Umbilical cord (tissue), 2 donors: ENCODE data around the gene MAP3K13. TPM values are rescaled to one million over a fixed set of nuclear protein-coding genes. Genes with fewer than 3 reads are reported as not detected.
"Not testable (repeated sequence)": the region's sequence is repeated elsewhere in the genome, so short reads cannot be mapped to it uniquely, and the experiment has no call there.

Experiments used
- DNase-seq: peaks from one replicate; pipeline ENCODE4 v3.0.0-alpha.2; 2015; ENCODE audit warnings: low spot score
- total RNA-seq: library from RNA; depleted of rRNA; stranded (reverse); fragments of >200 nt; gene quantifications from one replicate; pipeline ENCODE4 v1.2.3, GENCODE V29; 2014; ENCODE audit warnings: low replicate concordance; ENCODE audit not compliant: insufficient read depth

MAP3K13 gene
- total RNA-seq, 1 donor from 2014 or later, result 28.4 TPM

DNA sequence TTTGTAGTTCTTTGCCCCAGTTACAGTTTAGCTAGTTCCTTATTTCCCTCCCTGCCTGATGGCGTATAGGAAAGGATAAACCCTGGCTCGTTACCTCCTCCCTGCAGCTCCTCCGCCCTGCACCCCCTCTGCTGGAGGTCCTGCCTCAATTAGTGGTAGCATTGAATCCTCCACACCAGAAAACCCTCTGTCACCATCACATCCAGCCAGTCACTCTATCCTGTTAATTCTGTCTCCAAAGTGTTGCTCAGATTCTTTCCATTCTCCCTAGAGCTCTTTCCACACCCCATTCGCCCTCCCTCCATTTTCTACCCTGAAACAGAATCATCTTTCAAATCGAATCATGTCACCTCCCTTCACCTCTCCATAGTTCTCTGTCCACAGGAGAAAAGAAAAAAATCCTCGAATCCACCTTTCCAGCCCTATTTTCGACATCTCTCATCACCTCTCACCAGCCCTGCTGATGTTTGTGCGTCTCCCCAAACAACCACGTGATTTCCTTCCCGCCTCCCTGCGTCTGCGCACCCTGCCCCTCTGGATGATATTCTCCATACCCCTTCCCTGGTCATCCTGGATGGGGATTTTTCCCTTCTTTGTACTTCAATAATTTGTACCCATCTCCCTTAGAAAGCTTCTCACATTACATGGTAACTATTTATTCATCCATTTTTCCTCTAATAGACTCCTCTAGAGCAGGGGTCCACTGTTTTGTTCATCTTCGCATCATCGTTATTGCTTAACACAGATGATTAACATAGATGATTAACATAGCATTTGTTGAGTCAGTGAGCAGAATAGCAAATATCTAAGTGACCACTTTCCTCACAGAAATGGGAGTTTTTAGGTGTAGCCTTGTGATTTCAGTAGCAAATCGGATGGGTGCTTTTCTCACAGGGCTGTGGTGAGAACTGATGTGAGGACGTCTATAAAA is 37.1 kb downstream of the MAP3K13 start:
- DNase-seq, result no peak

DNA sequence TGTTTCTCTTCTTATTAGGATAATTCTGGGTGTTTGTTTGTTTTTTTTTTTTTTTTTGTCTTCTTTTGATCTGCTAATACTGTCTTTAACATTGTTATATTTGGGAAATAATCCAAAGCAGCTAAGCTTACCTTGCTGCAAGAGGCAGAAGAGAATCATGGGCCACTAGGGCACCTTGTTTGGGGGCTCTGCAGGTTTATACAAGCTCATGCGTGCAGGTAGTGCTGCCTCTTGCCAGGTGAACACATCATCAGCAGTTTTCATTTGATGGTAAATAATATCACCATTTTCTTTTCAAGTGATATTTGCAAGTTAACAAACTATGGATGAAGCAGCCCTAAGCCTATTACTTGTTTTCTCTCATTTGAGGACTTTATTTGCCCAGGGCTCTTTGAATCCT is 37.9 kb downstream of the MAP3K13 start:
- DNase-seq, result no peak

- DNase-seq, result no peak
Observed at GRCh38 chr3:185401319-185401955, 38.5 kb downstream of the MAP3K13 start.

DNA sequence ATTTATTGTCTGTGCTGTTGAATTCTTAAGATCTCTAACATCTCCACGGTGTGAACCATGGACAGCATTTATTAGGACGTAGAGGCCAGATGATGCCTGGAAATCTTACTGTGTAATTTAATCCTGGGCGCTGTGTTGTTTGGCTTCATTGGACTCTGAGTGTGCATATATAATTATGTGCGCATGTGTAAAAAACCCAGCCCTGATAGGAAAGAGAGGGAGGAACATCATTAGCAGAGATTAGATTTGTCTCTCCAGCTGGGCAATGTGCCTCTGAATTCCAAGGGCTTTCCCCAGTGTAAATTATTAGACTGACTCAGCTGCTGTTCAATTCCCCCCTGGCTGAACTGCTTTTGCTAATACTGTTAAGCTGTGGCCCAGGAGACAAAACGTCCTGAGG is 39.6 kb downstream of the MAP3K13 start:
- DNase-seq, result no peak

DNA sequence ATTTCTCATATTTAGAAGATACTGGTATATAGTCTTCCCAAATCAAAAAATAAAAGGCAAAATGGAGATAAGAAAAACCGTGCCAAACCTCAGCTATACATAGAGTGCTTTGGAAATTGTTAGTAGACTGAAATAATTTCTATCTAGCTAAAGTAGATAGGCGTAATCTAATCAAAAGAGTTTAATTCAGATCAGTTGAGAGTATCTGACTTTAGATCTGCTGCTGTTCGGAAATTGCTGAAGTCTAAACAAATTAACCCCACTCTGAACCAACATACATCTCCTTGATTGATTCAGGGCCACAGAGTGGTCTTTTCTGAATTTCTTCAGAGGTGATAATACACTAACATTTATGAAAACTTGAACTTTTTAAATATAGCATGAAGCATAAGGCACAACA is 40.1 kb downstream of the MAP3K13 start:
- no peak for DNase-seq

- no peak for DNase-seq
Observed at GRCh38 chr3:185405243-185405642, 42.3 kb downstream of the MAP3K13 start.

DNA sequence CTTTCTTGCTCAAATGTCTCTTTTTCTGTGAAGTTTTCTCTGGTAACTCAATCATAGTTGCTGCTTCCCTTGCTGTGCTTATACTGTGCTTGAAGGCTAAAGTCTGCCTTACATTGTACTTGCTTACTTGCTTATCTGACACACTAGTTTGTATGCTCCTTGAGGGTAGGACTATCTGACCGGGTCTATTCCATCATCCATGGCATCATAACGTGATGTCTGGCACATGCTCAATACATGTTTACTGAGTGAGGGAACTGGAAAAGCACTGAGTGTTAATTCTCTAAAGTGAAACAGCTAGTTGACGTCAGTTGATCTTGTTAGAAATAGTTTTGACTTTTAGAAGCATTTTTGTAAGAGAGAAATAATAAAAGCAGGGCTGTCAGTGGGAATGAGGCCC is 42.7 kb downstream of the MAP3K13 start:
- no peak for DNase-seq

- no peak for DNase-seq
Observed at GRCh38 chr3:185406121-185406620, 43.2 kb downstream of the MAP3K13 start.

DNA sequence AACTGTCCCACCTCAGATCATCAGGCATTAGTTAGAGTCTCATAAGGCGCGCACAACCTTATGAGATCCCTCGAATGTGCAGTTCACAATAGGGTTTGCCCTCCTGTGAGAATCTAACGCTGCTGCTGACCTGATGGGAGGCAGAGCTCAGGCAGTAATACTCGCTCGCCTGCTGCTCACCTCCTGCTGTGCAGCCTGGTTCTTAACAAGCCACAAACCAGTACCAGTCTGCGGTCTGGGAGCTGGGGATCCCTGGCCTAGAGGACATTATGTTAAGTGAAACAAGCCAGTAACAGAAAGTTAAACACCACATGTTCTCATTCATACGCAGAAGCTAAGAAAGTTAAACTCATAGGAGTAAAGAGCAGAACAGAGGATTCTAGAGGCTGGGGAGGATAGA is 47.0 kb downstream of the MAP3K13 start:
- no peak for DNase-seq

GRCh38 chr3:185411133-185411532 is 48.2 kb downstream of the MAP3K13 start:
- no peak for DNase-seq

DNA sequence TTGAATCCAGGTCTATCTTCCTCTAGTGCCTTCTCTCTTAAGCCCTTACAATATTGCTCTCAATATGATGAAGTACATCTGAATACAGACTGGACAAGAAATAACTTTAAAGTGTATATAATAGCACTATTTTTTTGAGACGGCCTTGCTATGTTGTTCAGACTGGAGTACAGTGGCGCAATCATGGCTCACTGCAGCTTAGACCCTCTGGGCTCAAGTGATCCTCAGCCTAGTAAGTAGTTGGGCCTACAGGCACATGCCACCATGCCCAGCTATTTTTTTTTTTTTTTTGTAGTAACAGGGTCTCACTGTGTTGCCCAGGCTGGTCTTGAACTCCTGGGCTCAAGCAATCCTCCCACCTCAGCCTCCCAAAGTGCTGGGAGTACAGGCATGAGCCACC is 53.6 kb downstream of the MAP3K13 start:
- no peak for DNase-seq

DNA sequence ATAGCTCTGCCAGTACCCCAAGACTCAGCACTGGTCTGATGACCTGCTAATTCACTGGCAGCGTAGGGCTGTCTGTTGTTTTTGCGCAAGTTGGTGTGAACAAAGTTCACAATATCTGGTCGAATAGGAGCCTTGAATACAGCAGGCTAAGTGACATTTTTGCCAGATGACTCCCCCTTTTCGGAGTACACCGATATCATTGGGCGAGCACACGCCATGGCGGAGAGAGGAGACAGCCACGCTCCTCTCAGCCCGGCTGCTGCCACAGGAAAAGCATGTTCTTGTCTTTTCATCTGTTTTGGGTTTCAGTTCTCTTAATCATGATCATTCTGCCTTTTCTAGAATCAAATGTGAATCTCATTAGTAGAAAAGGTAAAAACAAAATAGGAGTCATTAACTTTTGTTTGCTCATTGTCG is 55.6 kb downstream of the MAP3K13 start:
- DNase-seq, result not testable (repeated sequence)

DNA sequence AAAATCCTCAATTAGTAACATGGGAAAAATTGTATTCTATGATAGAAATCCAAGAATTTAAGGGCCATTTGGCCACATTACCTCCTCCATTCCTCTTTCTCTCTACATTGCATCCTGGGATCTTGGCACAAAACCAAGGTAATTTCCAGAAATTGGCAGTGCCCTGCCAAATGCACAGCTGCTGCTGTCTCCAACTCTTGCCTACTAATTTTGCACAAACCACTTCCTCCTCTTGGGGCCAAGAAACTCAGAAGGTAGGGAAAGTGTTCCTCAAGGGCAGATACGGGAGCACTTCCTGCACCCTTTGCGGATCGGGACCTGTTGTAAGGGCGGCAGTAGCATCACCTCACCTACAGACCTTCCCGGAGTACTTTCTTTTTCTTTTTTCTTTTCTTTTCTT is 57.8 kb downstream of the MAP3K13 start:
- DNase-seq, result no peak

- DNase-seq, result no peak
Observed at GRCh38 chr3:185421577-185422232, 58.8 kb downstream of the MAP3K13 start.

- DNase-seq, result no peak
Observed at GRCh38 chr3:185422677-185423076, 59.7 kb downstream of the MAP3K13 start.

DNA sequence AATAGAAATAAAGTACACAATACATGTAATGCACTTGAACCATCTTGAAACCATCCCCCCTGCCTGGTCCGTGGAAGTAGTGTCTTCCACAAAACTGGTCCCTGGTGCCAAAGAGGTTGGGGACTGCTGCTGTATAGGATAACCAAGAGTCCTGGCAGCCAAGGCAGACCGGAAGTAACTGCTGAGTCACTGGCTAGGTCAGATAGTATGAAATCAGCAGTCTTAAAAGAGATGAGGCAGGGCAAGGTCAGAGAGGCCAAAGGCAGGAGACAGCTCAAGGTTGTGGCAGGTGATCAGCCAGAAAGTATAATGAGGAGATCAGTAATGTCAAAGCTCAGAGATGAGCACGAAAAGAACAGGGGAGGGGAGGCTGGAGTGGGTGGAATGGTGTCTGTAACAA is 60.2 kb downstream of the MAP3K13 start:
- DNase-seq, result no peak

DNA sequence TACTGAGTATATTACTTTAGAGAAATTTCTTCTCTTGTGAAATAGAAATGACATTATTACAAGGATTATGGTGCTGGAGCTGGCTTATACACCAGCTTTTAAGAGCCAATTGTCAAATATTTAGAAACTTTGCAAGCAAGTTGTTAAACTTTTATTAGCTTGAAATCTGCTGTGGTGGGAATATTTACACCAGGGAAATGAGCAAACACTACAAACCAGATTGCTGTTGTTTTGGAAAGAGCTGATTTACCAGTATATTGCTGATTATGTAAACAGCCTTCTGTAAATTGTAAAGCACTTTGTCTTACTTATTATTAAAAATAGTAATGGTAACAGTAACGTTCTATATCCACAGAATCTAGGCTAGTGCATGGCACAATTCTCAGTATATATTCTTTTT is 61.5 kb downstream of the MAP3K13 start:
- DNase-seq, result no peak

DNA sequence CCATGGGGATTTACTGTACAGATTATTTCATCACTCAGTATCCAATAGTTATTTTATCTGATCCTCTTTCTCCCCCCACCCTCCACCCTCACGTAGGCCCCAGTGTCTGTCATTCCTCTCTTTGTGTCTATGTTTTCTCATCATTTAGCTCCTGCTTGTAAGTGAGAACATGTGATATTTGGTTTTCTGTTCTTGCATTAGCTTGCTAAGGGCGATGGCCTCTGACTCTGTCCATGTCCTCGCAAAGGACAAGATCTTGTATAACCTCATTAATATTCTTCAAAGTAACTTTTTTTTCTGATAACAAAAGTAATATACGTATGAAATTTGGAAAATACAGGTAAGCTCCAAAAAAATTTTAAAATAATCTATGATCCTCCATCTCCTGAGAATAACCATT is 67.4 kb downstream of the MAP3K13 start:
- DNase-seq, result no peak

- no peak for DNase-seq
Observed at GRCh38 chr3:185439745-185440466, 77.0 kb downstream of the MAP3K13 start.

- DNase-seq, result no peak
Observed at GRCh38 chr3:185442031-185442430, 79.1 kb downstream of the MAP3K13 start.

DNA sequence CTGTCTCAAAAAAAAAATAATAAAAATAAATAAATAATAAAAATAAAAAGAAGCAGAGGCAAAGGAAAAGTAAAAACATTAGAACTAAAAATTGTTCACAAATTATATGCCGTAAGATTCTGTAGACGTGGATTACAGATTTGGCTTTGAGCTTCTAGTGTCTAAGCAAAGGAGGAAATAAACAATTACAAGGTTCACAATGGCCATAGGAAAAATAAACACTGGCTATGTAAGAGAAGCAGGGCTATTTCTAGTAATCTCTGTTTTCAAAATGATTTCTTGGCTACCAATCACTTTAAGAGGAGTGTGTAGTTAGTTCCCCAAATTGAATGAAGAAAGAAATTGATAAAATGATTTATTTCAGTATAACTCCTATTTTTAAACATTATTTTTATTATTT is 81.4 kb downstream of the MAP3K13 start:
- no peak for DNase-seq

GRCh38 chr3:185448107-185448506 is 85.2 kb downstream of the MAP3K13 start:
- no peak for DNase-seq
